Raji (cell line): Measurements from ENCODE around the gene ENO2.

Source experiments
- POLR2A ChIP-seq: IDR thresholded peaks from 2 replicates; pipeline ENCODE4 v1.6.1; 2011; ENCODE audit warnings: low read depth, low read length, control low read depth; ENCODE audit not compliant: insufficient read depth

Gene ENO2

GRCh38 chr12:6938353-6939190 is 24.2 kb downstream of the ENO2 start:
- TF ChIP-seq POLR2A = no peak

DNA sequence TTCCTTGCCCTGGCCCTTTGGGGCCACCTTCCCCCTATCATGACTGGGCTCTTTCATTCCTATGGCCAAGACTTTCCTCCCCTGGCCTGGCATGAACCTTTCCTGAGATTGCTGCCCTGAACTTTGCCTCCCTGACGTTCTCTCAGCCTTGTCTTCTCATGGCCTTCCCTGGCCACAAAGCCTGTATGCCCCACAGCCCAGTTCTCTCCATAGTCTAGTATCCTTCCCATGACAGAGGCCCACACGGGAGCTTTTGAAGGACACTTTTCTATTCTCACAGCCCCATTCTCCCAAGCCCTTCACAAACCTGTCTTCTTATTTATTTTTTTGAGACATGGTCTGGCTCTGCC is 24.8 kb downstream of the ENO2 start:
- no peak for TF ChIP-seq POLR2A

- TF ChIP-seq POLR2A = no peak
These were observed 26.9 kb downstream of the ENO2 start for GRCh38 chr12:6941267-6941666.

DNA sequence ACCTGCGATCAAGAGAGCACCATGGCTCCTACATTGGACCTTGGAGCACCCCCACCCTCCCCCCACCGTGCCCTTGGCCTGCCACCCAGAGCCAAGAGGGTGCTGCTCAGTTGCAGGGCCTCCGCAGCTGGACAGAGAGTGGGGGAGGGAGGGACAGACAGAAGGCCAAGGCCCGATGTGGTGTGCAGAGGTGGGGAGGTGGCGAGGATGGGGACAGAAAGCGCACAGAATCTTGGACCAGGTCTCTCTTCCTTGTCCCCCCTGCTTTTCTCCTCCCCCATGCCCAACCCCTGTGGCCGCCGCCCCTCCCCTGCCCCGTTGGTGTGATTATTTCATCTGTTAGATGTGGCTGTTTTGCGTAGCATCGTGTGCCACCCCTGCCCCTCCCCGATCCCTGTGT is 27.4 kb downstream of the ENO2 start:
- no peak for TF ChIP-seq POLR2A

GRCh38 chr12:6942331-6942665 is 27.9 kb downstream of the ENO2 start:
- TF ChIP-seq POLR2A = no peak

DNA sequence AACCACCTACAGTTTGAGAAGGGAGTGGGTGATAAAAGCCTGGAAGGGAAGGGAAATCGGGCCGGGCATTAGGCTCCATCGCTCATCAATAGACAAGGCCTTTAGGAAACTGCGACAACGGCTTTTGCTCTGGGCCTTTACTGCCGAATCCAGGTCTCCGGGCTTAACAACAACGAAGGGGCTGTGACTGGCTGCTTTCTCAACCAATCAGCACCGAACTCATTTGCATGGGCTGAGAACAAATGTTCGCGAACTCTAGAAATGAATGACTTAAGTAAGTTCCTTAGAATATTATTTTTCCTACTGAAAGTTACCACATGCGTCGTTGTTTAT is 29.0 kb downstream of the ENO2 start:
- no peak for TF ChIP-seq POLR2A

GRCh38 chr12:6943722-6944380 is 29.5 kb downstream of the ENO2 start, which contains the start of the genes C12orf57 and RNU7-1:
Gene C12orf57 (plus strand): TSS chr12:6944022. CDS start chr12:6944122, 100 bp downstream.
Gene RNU7-1 (plus strand): TSS chr12:6943816.
- peak; percentile 100 for TF ChIP-seq POLR2A

DNA sequence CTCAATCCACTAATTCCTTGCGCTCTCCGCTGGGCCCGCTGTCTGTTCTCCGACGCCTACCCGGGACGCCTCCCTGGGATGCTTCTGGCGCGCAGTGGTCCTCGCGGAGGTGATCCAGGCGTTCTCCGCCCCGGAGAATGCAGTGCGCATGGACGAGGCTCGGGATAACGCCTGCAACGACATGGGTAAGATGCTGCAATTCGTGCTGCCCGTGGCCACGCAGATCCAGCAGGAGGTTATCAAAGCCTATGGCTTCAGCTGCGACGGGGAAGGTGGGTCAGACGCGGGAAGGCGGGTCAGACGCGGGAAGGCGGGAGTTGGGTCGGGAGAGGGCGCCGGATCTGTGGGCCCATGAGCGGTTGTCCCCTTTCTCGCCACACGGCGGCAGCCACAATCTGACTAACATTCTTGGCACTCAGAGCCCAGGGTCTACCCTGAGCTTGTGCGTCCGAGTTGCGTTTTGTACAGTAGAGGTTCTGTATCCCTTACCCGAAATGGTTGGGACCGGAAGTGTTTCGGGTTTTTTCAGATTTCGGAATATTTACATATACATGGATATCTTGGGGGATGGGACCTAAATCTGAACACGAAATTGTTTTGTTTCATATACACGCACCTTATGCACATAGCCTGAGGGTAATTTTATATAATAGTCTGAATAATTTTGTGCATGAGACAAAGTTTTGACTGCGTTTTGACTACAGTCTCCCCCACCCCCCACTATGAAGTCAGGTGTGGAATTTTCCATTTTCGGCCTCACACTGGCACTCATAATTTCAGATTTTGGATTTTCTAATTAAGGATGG is 30.2 kb downstream of the ENO2 start:
- no peak; the same call in 1 of the 2 replicates for TF ChIP-seq POLR2A

- no peak for TF ChIP-seq POLR2A
These were observed 31.2 kb downstream of the ENO2 start for GRCh38 chr12:6945613-6946012.

- peak; percentile 37; the same call in 1 of the 2 replicates for TF ChIP-seq POLR2A
These were observed 31.9 kb downstream of the ENO2 start for GRCh38 chr12:6946033-6946919.

DNA sequence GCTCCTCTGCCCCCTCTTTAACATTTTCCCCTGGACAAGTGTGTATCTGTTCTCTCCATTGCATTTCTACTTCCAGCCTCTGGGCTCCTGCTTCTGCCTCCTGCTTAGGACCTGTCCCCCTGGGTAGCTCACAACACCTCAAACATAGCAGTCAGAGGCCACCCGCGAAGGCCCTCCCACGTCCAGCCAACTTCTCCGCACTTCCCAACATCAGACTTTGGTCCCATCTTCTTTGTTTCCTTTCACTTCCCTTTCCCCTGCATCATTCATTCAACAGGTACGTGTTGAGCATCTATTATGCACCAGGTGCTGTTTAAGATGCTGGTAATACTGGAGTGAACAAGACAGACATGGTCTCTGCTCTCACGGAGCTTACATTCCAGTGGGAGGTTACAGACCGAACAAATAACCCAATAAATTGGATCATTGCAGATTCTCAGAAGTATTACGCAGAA is 32.6 kb downstream of the ENO2 start:
- TF ChIP-seq POLR2A = no peak

DNA sequence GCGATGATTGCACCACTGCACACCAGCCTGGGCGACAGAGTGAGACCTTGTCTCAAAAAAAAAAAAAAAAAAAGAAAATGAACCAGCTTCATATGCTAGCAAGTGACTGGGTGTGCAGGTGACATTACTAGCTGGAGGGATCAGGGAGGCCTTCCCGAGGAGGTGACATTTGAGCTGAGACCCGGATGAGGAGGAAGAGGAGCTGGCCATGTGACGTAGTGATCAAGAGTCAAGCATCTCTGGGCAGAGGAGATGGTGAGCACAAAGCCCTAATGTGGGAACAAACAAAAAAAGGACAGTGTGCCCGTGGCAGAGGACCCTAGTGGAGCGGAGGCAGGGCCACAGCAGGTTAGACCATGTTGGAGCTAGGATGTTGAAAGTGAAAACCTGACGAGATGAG is 33.2 kb downstream of the ENO2 start:
- no peak for TF ChIP-seq POLR2A

- TF ChIP-seq POLR2A = no peak
These were observed 34.7 kb downstream of the ENO2 start for GRCh38 chr12:6948873-6949594.

DNA sequence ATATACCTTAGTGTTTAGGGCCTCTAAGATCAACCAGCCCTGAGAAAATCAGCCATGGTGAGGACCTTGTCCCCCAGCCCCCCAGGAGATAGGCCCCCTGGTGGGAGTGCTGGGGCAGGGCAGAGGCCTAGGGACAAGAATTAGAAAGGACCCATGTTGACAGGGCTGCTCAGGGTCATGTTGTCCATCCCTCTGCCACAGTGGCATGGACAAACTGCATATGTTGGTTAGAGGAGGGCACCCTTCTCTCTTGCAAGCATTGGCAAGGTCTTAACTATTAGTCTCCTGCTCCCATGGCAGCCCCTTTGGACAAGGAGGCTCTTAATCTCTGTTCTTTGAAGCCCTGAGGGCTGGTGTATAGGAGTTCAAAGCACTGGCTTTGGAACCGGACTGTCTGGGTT is 36.0 kb downstream of the ENO2 start:
- no peak for TF ChIP-seq POLR2A
